Endothelial cell of umbilical vein (primary cell): ENCODE measurements around the gene TRIM40. TPM values are rescaled to one million over a fixed set of nuclear protein-coding genes. Genes with fewer than 3 reads are reported as not detected.
"Not testable (repeated sequence)": the region's sequence is repeated elsewhere in the genome, so short reads cannot be mapped to it uniquely, and the experiment has no call there.

ENCODE experiments used
- BruUV-seq: library from RNA; stranded (reverse); fragments of 400-500 nt; replicated peaks from 2 replicates; lab custom pipeline; 2021; lab: Mats Ljungman, UMichigan
- CTCF ChIA-PET: fragments of 300-600, 350-600 bp; sonication (Branson Sonifier 250); formaldehyde crosslinking; loops from one replicate; lab custom pipeline; 2021; ENCODE audit warnings: antibody characterized with exemption, inconsistent platforms; lab: Charles Lee
- POLR2A ChIA-PET: fragments of 300-600, 350-600 bp; sonication (Branson Sonifier 250); formaldehyde crosslinking; loops from one replicate; lab custom pipeline; 2021; ENCODE audit warnings: antibody characterized with exemption, inconsistent platforms; lab: Charles Lee
- DNase-seq: peaks from one replicate; pipeline ENCODE4 v3.0.0-alpha.2; 2011; ENCODE audit warnings: low read depth, low spot score
- FAIRE-seq: peaks from 2 replicates; lab custom pipeline; 2011; peaks lifted over from hg19 to GRCh38; lab: Jason Lieb, UNC
- H2AFZ ChIP-seq: 2 replicates; pipeline ENCODE4 v1.6.0; 2012; ENCODE audit warnings: low read depth, low read length, control low read depth, inconsistent platforms
- H3K27ac ChIP-seq: 2 replicates; pipeline ENCODE4 v1.5.1; 2011; ENCODE audit warnings: low read depth, mild to moderate bottlenecking, control low read depth, low read length, moderate library complexity; ENCODE audit not compliant: insufficient read depth
- H3K27me3 ChIP-seq, 2 experiments: 2 replicates each; pipeline versions ENCODE4 v1.6.0 to v1.6.1; 2011; ENCODE audit warnings: low read length in 2 of 2, mixed read lengths in 1 of 2; ENCODE audit not compliant: control insufficient read depth in 2 of 2, insufficient read depth in 2 of 2
- H3K36me3 ChIP-seq, 2 experiments: 2 replicates in 1 of 2; 3 replicates in 1 of 2; pipeline ENCODE4 v1.5.1; 2011; ENCODE audit warnings: low read length in 2 of 2, mild to moderate bottlenecking in 1 of 2, moderate library complexity in 1 of 2; ENCODE audit not compliant: control insufficient read depth in 2 of 2, insufficient read depth in 2 of 2; ENCODE audit errors: extremely low read depth in 1 of 2
- H3K4me1 ChIP-seq: 3 replicates; pipeline ENCODE4 v1.5.1; 2011; ENCODE audit warnings: mild to moderate bottlenecking, low read length; ENCODE audit not compliant: control insufficient read depth, insufficient read depth; ENCODE audit errors: extremely low read depth
- H3K4me2 ChIP-seq: 2 replicates; pipeline ENCODE4 v1.6.1; 2011; ENCODE audit warnings: low read length, control low read depth, mixed read lengths; ENCODE audit not compliant: insufficient read depth
- H3K4me3 ChIP-seq, 3 experiments: fragments of 200-600 bp in 1 of 3; sonication (generic), shearing (Covaris generic) in 1 of 3; replicated peaks in 1 of 3; 2 replicates each; pipeline ENCODE4 v1.5.1; 2011 to 2016; ENCODE audit warnings: control low read depth in 3 of 3, low read length in 3 of 3, mild to moderate bottlenecking in 2 of 3, inconsistent platforms in 1 of 3, low read depth in 1 of 3, moderate library complexity in 1 of 3; ENCODE audit not compliant: insufficient read depth in 1 of 3
- H3K79me2 ChIP-seq: 2 replicates; pipeline ENCODE4 v1.6.0; 2012; ENCODE audit warnings: low read length, inconsistent platforms; ENCODE audit not compliant: control insufficient read depth, insufficient read depth
- H3K9ac ChIP-seq: replicated peaks from 2 replicates; pipeline ENCODE3; 2011; ENCODE audit warnings: low read length, control low read depth; ENCODE audit not compliant: insufficient read depth; ENCODE audit errors: extremely low read depth
- H3K9me1 ChIP-seq: replicated peaks from 3 replicates; pipeline ENCODE4 v1.6.0; 2011; ENCODE audit warnings: mild to moderate bottlenecking, low read length; ENCODE audit not compliant: control insufficient read depth, insufficient read depth; ENCODE audit errors: extremely low read depth
- H3K9me3 ChIP-seq: replicated peaks from 2 replicates; pipeline ENCODE4 v1.5.1; 2012; ENCODE audit warnings: low read length, inconsistent platforms; ENCODE audit not compliant: control insufficient read depth, insufficient read depth
- H4K20me1 ChIP-seq: replicated peaks from 2 replicates; pipeline ENCODE3; 2011; ENCODE audit warnings: mild to moderate bottlenecking, low read length; ENCODE audit not compliant: control insufficient read depth, insufficient read depth; ENCODE audit errors: extremely low read depth
- EZH2 ChIP-seq: IDR thresholded peaks from 2 replicates; pipeline ENCODE4 v1.6.1; 2012; ENCODE audit warnings: borderline replicate concordance, low read depth, mild to moderate bottlenecking, moderate library complexity, low read length, inconsistent platforms; ENCODE audit not compliant: severe bottlenecking
- FOS ChIP-seq: IDR thresholded peaks from 2 replicates; pipeline ENCODE4 v1.6.1; 2011; ENCODE audit warnings: mild to moderate bottlenecking, low read length, moderate library complexity, borderline replicate concordance; ENCODE audit not compliant: insufficient read depth
- GATA2 ChIP-seq: IDR thresholded peaks from 2 replicates; pipeline ENCODE4 v1.7.0; 2011; ENCODE audit warnings: low read depth, mild to moderate bottlenecking, moderate library complexity, mixed read lengths, low read length; ENCODE audit not compliant: insufficient read length, insufficient read depth
- JUN ChIP-seq: IDR thresholded peaks from 2 replicates; pipeline ENCODE4 v1.6.1; 2011; ENCODE audit warnings: borderline replicate concordance, low read depth; ENCODE audit not compliant: insufficient read length, insufficient read depth
- MAX ChIP-seq: IDR thresholded peaks from 2 replicates; pipeline ENCODE4 v1.6.1; 2011; ENCODE audit not compliant: insufficient read depth, insufficient read length
- MYC ChIP-seq: IDR thresholded peaks from one replicate; pipeline ENCODE4 v1.6.1; 2011; ENCODE audit warnings: mild to moderate bottlenecking, low read depth, low read length
- POLR2A ChIP-seq: IDR thresholded peaks from 2 replicates; pipeline ENCODE4 v1.6.1; 2012; ENCODE audit warnings: low read depth, mild to moderate bottlenecking, control low read depth, low read length
- POLR2AphosphoS5 ChIP-seq: IDR thresholded peaks from 2 replicates; pipeline ENCODE4 v1.6.1; 2012; ENCODE audit warnings: low read depth, mild to moderate bottlenecking, control low read depth, low read length, moderate library complexity; ENCODE audit not compliant: insufficient read depth
- dilution Hi-C: fragments of 300-500 bp; cut with MboI; formaldehyde crosslinking; loops from one replicate; pipeline ENCODE4 v1.15.0; 2019; ENCODE audit warnings: low sequenced_read_pairs; ENCODE audit not compliant: extremely low pct_ligation_motif_present
- intact Hi-C: fragments of 100-400 bp; cut with micrococcal nuclease; formaldehyde crosslinking; loops from one replicate; pipeline ENCODE4 v1.10.0; 2022
- polyA plus RNA-seq, 4 experiments: library from polyadenylated mRNA; depleted of rRNA in 3 of 4; stranded (reverse) in 3 of 4; unstranded in 1 of 4; fragments of >200 nt; gene quantifications; 2 replicates each; pipeline versions ENCODE4 v1.2.1 to v1.2.3, GENCODE V29; 2011 to 2012; ENCODE audit warnings: missing spikeins in 1 of 4
- total RNA-seq: library from RNA; stranded (reverse); gene quantifications from 2 replicates; pipeline ENCODE4 v1.2.3, GENCODE V29; 2021
- TF ChIP-seq, protein P1 (sequence below), 2 donors: IDR thresholded peaks; 1 replicate in 1 of 2; 2 replicates in 1 of 2; pipeline ENCODE4 v1.5.1; 2011; ENCODE audit warnings: low read length in 2 of 2, mild to moderate bottlenecking in 2 of 2, moderate library complexity in 2 of 2, control low read depth in 1 of 2, inconsistent platforms in 1 of 2, low read depth in 1 of 2; ENCODE audit not compliant: insufficient read depth in 1 of 2; ENCODE audit errors: extremely low read depth in 1 of 2

TRIM40 gene
- total and polyA plus RNA-seq, 2 donors (not counting 3 experiments of a cell fraction or from before 2014, with no cell fraction given): not detected

DNA sequence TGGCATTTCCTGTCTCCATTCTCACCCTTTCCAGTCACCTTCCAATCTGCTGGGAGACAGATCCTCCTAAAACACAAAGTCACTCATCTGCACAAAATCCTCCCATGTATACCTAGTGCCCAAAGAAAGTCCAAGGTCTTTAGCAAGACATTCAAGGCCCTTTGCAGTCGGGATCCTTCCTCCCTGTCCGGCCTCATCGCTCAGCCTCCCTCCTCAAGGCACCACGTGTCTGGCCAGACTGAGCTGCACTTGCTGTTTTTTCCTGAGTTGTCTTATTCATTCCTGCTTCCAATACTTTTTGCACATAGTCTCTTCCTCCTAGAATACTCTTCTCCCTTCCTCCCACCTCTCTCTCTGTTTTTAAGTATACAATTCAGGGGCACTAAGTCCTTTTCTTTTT is 28.8 kb downstream of the TRIM40 start:
- intact Hi-C loops (no loop called here), dilution Hi-C loops (no loop called here)
- Histone ChIP-seq H3K9ac (no peak overlapping the region), H3K79me2 (no peaks in the 10 kb centered on the region), H4K20me1 (no peaks in the 10 kb centered on the region), H3K27ac (no peak overlapping the region), H3K4me2 (no peak overlapping the region), H2AFZ (no peak overlapping the region), H3K9me1 (no peaks in the 10 kb centered on the region), H3K27me3 (peaks cover 23 to 30% of the 10 kb centered on the region in 2 experiments), H3K4me1 (no peaks in the 10 kb centered on the region), H3K9me3 (no peaks in the 10 kb centered on the region), H3K4me3 (no peak overlapping the region), H3K36me3 (no peaks in the 10 kb centered on the region)
- BruUV-seq: no TSS peak
- ChIA-PET CTCF (no interaction called here), POLR2A (no interaction called here)
- TF ChIP-seq EZH2 (no peak), MYC (no peak), MAX (no peak), FOS (no peak), POLR2A (no peak), POLR2AphosphoS5 (no peak), JUN (no peak), GATA2 (no peak)
- TF ChIP-seq, protein P1, sequence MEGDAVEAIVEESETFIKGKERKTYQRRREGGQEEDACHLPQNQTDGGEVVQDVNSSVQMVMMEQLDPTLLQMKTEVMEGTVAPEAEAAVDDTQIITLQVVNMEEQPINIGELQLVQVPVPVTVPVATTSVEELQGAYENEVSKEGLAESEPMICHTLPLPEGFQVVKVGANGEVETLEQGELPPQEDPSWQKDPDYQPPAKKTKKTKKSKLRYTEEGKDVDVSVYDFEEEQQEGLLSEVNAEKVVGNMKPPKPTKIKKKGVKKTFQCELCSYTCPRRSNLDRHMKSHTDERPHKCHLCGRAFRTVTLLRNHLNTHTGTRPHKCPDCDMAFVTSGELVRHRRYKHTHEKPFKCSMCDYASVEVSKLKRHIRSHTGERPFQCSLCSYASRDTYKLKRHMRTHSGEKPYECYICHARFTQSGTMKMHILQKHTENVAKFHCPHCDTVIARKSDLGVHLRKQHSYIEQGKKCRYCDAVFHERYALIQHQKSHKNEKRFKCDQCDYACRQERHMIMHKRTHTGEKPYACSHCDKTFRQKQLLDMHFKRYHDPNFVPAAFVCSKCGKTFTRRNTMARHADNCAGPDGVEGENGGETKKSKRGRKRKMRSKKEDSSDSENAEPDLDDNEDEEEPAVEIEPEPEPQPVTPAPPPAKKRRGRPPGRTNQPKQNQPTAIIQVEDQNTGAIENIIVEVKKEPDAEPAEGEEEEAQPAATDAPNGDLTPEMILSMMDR (IDR thresholded peaks at IDR 0.05; ENCODE audit: extremely low read depth in 1 of 2, insufficient read depth in 1 of 2, low read depth in 1 of 2, low read length in 2 of 2): no peak
- DNase-seq: no peak
- no peak for FAIRE-seq

GRCh38 chr6:30165238-30165637 is 29.3 kb downstream of the TRIM40 start:
- H3K9ac ChIP-seq, FAIRE-seq, H3K4me3 ChIP-seq, H3K9me3 ChIP-seq, BruUV-seq, H3K4me1 ChIP-seq, H3K79me2 ChIP-seq, H2AFZ ChIP-seq, CTCF ChIA-PET, H3K4me2 ChIP-seq, H3K36me3 ChIP-seq, H4K20me1 ChIP-seq, H3K27ac ChIP-seq, dilution Hi-C loops, DNase-seq, POLR2A ChIA-PET, intact Hi-C loops, H3K9me1 ChIP-seq: not testable (repeated sequence)
- peaks cover 23 to 34% of the 10 kb centered on the region in 2 experiments for H3K27me3 ChIP-seq
